Activated CD4-positive, alpha-beta T cell treated with anti-CD3 and anti-CD28 coated beads, Interleukin-2, amount 50 U/mL, for 1 hour (primary cell): ENCODE measurements around the gene WDR46.

Experiments
- DNase-seq: peaks from one replicate; pipeline ENCODE4 v3.0.0-alpha.2; 2020

The WDR46 gene

DNA sequence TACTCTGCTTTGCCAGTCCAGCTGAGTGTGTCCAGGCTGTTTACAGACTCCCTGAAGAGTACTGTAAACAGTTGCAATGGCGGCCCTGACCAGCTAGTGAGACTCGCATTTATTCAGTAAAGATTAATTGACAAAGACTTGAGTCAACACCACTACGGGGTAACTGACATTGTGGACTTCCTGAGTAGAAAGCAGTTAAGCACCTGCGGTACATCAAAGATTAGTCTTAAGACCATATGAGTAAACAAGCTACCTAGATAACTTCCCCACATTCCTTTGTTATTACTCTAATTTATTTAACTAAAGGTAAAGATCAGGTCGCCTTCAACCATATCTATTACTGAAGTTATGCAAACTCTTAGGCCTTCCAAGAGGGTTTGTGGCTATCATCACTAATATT lies 30.0 kb downstream of the WDR46 start:
- DNase-seq = no peak

DNA sequence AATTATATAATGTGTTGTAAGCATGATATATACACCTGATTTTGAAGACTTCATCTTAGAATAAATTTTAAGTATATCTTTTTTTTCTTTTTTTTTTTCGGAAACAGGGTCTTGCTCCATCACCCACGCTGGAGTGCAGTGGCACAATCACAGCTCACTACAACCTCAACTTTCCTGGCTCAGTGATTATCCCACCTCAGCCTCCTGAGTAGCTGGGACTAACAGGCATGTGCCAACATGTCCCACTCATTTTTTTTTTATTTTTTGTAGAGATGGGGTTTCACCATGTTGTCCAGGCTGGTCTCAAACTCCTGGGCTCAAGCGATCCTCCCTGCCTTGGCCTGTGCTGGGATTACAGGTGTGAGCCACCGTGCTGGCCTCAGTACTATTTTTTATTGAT lies 34.4 kb downstream of the WDR46 start:
- no peak for DNase-seq

DNA sequence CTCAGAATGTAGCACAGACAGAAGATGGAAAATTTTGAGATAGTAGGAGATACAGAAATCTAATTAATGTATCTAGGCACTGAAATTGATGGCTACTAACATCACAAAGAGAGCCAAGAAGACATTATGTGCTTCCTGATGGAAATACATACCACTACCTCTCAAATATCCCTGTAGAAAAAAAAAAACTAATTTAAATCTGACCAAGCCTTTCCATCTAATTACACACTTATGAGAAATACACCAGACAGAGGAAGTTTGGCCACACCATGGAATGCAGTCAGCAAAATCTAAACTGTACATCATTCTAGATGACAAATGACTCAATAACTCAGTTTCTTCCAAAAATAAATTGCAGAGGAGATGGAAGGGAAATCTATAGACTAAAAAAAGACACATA lies 36.3 kb downstream of the WDR46 start:
- no peak for DNase-seq

DNA sequence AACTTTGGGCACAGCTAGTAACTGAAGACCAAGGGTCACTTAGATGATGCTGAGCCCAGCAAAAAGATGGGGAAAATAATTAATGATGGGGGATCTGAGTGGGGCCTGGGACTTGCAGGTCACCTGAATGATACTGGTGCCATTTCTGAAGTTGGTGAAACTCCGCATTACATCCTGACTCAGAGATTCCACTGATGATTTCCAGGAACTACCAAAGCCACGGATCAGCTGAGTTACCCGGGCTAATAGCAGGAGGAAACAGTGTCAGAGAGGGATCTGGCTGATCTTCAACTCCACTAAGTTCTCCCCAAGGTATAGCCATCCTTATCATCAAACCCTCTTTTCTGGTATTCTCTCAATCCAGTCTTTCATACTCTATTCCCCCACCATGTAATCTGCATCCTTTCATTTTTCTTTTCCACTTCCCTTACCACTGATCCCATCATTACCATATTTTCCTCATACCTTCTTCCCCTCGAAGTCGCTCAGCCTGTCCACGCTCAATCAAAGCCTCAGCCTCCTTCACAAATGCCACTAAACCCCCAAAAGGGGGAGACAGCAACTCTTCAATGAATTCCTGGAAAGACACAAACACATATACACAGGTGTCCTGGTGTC lies 37.5 kb downstream of the WDR46 start:
- DNase-seq = no peak

GRCh38 chr6:33250731-33251130 lies 38.3 kb downstream of the WDR46 start:
- no peak for DNase-seq

- DNase-seq = peak; percentile 4
These were observed 39.1 kb downstream of the WDR46 start for GRCh38 chr6:33249732-33250630.

DNA sequence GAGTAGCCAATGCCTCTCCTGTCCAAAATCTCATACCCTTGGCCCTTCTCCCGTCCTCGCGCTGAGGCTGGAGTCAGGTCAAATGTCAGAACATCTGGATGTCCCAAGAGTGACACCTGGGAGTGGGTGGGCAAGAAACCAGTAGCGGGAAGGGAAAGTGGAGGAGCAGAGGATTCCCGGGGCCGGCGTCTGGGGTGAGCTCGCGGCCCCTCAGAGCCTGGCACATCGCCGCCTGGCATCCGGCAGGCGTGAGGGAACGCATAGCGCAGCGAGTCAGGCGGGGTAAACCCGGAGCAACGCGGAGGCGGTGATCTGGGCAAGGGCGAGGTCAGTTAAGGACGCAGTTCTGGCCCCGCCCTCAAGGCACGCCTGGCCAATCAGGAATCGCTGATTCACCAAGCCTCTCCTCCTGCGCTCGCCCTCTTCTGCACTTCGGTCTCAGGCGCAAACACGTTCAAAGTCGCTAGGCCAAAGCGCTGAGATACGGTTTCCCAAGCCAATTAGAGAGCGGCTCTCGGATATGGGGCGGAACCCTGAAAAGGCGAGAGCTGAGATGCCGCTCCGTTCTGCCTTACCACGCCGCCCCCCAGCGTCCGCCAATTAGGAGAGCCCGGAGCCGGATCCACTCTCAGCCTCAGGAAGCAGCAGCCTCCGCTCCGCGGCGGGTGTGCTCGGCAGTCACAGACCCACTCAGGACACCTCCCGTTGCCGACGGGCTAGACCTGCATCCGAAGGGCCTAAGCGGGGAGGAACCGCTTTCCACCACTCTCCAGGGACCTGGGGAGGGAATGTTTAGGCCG lies 39.9 kb downstream of the WDR46 start:
- DNase-seq = peak; percentile 91

- no peak for DNase-seq
These were observed 40.5 kb downstream of the WDR46 start for GRCh38 chr6:33248643-33248931.

DNA sequence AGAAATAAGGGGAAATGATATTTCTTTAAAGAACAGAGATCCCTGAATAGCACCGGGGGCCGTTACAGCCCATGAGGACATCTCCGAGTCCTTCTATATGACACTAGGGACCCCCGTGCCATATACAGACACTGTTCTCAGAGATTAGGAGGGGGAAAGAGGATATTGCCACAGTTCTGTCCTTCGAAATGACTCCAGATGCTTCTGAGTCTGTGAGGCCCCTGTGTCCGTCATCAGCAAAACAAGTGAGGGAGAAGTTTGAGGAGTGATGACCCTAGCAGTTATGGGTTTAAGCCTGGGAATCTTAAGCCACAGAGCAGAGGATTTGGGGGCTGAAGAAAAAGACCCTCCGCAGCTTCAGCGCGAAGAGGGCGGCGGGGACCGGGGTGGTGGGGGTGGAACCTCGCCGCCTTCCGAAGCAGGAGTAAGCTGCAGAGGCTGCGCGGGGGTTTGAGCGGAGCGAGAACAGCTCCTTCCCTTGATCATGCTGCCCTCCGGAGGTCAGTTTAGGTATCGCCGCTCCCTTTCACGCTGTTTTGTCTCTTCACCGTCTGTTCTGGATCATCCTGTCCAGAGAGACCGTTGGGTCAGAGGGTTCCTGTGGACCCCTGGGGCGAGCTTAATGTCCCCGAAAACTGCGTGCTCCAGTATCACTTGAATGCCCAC lies 40.9 kb downstream of the WDR46 start:
- DNase-seq = peak; percentile 92

- DNase-seq = no peak
These were observed 45.6 kb downstream of the WDR46 start for GRCh38 chr6:33243476-33243875.

DNA sequence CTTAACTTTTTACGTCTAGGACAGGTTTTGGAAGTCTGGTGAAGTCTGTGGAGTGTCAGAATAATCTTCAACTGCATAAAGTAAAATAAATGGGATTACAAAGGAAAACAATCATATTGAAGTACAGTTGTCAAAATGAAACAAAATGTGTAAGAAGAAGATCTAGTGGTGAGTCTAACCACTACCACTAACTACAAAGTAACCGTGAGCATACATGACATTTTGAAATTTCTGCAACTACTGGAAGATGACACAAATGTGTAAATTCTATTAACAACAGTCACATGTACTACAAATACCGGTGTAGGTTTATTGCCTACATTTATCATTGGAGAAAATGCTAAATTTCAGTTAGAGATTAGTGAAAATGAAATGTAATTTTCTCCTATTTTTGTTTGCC lies 47.1 kb downstream of the WDR46 start:
- DNase-seq = no peak

DNA sequence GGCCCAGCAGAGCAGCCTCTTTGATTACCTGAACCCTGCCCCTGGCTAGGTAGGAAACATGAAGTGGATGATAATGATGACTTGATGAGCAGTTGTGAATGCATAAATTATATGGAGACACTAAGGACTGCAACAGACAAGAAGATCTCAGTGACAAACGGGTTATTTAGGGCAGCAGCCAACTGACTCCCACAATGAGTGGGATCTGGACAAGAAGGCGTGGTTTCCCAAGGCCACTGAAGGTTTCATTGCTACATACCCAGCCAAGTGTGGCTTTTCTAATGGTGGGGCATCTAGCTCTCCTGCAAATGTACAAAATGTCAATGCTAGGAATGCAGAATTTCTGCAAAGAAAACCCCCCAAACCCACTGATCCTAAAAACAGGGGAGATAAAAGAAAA lies 51.3 kb downstream of the WDR46 start:
- no peak for DNase-seq

DNA sequence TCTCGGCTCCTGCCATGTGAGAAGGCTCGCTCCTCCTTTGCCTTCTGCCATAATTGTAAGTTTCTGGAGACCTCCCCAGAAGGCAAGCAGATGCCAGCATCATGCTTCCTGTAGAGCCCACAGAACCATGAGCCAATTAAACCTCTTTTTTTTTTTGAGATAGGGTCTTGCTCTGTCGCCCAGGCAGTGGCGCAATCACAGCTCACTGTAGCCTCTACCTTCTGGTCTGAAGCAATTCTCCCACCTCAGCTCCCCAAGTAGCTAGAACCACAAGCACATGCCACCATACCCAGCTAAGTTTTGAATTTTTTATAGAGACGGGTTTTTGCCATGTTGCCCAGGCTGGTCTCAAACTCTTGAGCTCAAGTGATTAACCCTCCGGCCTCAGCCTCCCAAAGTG lies 52.2 kb downstream of the WDR46 start:
- DNase-seq = no peak

DNA sequence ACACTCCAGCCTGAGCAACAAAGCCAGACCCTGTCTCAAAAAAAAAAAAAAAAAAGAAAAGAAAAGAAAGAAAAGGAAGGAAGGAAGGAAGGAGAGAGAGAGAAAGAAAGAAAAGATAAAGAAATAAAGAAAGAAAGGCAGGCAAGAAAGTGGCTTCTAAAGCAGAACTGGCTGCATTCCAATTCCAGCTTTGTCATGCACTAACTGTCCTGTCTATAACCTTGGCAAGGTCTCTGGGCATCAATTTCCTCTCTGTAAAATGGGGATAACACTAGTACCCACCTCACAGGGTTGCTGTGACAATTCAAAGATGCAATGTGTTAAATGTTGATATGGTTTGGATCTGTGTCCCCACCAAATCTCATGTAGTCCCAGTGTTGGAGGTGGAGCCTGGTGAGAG lies 52.7 kb downstream of the WDR46 start:
- DNase-seq = no peak

DNA sequence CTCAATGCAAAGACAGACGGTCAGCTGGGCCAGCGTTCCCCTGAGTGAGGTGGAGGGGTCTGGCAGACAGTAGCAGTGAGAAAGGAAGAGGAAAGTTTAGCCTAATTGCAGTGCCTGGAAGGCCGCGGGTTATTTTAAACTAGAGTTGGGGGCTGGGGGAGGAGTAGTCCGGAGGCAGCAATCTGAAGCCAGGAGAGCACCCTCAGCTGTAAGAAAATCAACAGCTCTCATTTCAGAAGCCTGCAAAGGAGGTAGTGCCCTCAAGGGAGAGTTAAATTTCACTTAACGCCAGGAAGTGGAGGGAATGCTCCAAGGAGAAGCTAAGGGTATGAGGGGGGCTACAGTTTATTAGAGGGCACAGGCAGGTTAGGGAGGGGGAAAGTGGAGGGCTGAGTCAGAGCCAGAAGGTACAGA lies 53.8 kb downstream of the WDR46 start:
- DNase-seq = no peak
